ENCODE data around the gene UBE2L3. TPM values are rescaled to one million over a fixed set of nuclear protein-coding genes. Genes with fewer than 3 reads are reported as not detected.
A peak's percentile ranks its signal among the peaks of the same experiment; 100 is the strongest.

The UBE2L3 gene
- total and polyA plus RNA-seq, 8 donors, result 43.3 to 55.7 (median 48.1) TPM

DNA sequence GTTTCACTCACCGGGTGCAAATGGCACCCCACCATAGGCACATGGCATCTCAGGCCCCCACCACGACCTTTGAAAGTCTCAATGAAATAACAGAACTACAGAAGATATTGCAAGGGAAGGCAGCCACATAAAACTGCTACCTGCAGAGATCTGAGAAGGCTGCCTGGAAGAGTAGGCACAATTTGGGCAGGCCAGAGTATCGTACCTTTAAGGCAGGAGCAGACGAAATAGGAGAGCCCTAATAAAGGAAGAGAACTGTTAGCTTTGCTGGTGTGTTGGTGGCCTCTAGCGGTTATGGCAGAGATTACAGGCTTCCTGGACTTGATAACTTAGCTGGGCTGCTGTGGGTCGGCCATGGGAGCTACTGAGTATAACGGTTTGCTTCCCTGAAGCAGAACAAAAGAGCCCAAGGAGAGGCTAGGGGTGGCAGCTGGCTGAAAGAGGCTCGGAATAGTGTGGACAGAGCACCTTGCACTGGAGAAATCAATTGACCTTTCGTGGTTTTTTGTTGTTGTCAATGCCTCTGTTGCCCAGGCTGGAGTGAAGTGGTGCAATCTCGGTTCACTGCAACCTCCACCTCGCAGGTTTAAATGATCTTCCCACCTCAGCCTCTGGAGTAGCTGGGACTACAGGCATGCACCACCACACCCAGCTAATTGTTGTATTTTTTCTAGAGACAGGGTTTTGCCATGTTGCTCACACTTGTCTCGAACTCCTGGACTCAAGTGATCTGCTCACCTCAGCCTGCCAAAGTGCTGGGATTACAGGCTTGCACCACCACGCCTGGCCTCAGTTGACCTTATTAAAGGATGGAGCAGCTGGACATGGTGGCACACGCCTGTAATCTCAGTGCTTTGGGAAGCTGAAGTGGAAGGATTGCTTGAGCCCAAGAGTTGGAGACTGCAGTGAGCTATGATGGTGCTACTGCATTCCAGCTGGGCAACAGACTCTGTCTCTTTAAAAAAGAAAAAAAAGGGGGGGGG is 79.4 kb downstream of the UBE2L3 start:
- Histone ChIP-seq H3K27me3 (no peaks in the 10 kb centered on the region), H3K4me3 (no peak overlapping the region), H3K27ac (no peak overlapping the region), H3K9me3 (no peaks in the 10 kb centered on the region), H3K4me1 (peaks cover 14 to 42% of the 10 kb centered on the region in 2 donors), H3K36me3 (peaks cover 0 to 60% of the 10 kb centered on the region in 2 donors)
- intact Hi-C loops (cut with DNase I), result no loop called here
- peak; percentile 61 to 80 for TF ChIP-seq CTCF (IDR thresholded peaks at IDR 0.05)
- DNase-seq (peak in 3 of 4 donors; percentile 65 to 85 (median 70)), ATAC-seq (peak; percentile 43)

GRCh38 chr22:21650280-21650679 is 82.8 kb downstream of the UBE2L3 start:
- no peak for DNase-seq
- no peak for TF ChIP-seq CTCF (IDR thresholded peaks at IDR 0.05)
- Histone ChIP-seq H3K36me3 (peaks cover 0 to 41% of the 10 kb centered on the region in 2 donors), H3K9me3 (no peaks in the 10 kb centered on the region), H3K27me3 (peaks cover 0 to 7% of the 10 kb centered on the region in 2 donors), H3K4me1 (peaks cover 7 to 36% of the 10 kb centered on the region in 2 donors), H3K27ac (no peak overlapping the region), H3K4me3 (no peak overlapping the region)
- ATAC-seq, result no peak
- intact Hi-C loops (cut with DNase I), result no loop called here

- ATAC-seq (no peak), DNase-seq (no peak)
- Histone ChIP-seq H3K4me1 (peaks cover 7 to 36% of the 10 kb centered on the region in 2 donors), H3K36me3 (peaks cover 0 to 34% of the 10 kb centered on the region in 2 donors), H3K4me3 (peak overlapping the region; percentile 59 to 70), H3K27ac (peak overlapping the region in 1 of 2 donors; percentile 40), H3K27me3 (peaks cover 0 to 7% of the 10 kb centered on the region in 2 donors), H3K9me3 (no peaks in the 10 kb centered on the region)
- intact Hi-C loops (cut with DNase I), result no loop called here
- TF ChIP-seq CTCF (IDR thresholded peaks at IDR 0.05), result no peak
Measured at GRCh38 chr22:21650823-21651520, 83.5 kb downstream of the UBE2L3 start.

- Histone ChIP-seq H3K4me3 (peak overlapping the region; percentile 59 to 70), H3K4me1 (peaks cover 7 to 30% of the 10 kb centered on the region in 2 donors), H3K9me3 (no peaks in the 10 kb centered on the region), H3K27me3 (peaks cover 0 to 7% of the 10 kb centered on the region in 2 donors), H3K27ac (peak overlapping the region in 1 of 2 donors; percentile 40), H3K36me3 (peaks cover 0 to 28% of the 10 kb centered on the region in 2 donors)
- ATAC-seq (peak; percentile 23), DNase-seq (no peak)
- intact Hi-C loops (cut with DNase I), result no loop called here
- no peak for TF ChIP-seq CTCF (IDR thresholded peaks at IDR 0.05)
Measured at GRCh38 chr22:21651521-21652009, 84.1 kb downstream of the UBE2L3 start.
